ENCODE results near the gene NIPBL. TPM values are rescaled to one million over a fixed set of nuclear protein-coding genes. Genes with fewer than 3 reads are reported as not detected.

NIPBL gene
- total and polyA plus RNA-seq, 10 of the 15 experiments (the other 5 are each of a cell fraction or from before 2014, with no cell fraction given): 10.4 to 50.4 (median 20.2) TPM

DNA sequence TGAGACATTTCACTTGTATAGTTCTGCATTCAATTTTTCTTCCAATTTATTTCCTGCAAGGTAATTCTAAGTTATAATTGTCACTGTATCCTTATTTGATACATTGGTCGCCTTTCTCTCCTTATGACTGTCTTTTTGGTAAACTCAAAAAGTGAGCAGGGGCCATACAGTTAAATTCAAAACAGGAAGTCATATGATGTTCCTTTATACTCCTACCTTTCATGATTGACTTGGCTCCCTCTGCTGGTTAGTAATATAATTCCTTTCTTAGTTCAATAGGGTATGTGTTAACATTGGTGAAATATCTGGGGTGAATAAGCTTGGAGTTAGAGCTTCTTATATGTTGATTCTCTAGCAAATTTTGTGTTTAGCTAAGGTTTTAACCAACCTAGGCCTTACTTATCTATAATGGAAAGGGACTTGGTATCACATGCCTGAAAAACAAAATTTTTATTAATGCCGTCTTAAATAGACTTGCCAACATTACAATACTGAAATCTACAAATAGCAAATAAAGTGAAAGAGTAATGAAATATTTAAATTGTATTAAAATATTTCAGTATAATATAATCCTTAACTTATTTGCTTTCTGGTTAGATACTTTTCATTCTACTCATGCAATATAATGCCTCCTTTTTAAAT, 6.0 kb upstream of the NIPBL start:
- RAD21 ChIA-PET (ENCODE audit: unreplicated experiment): interaction anchor here (0.5 to 1.9 kb wide), 15 partner anchors 75 to 629 kb away, joined by 3 to 14 read pairs (median 4); partner anchors contain the start of gene NADK2
- TF ChIP-seq RELB (IDR thresholded peaks at IDR 0.05; ENCODE audit: low read depth) (peak; percentile 42; the same call in 1 of the 2 replicates), BHLHE40 (IDR thresholded peaks at IDR 0.05; ENCODE audit: borderline replicate concordance in 1 of 2, low read depth in 2 of 2, low read length in 1 of 2) (0 out of 4 replicates have a peak, but pooled peaks of 1 of the 2 experiments have one; percentile 10), SPI1 (IDR thresholded peaks at IDR 0.05; ENCODE audit: borderline replicate concordance, insufficient read depth, low read depth, low read length) (peak; percentile 76; the same call in 1 of the 2 replicates), NFIC (IDR thresholded peaks at IDR 0.05; ENCODE audit: low read depth, low read length) (0 out of 2 replicates have a peak, but pooled peaks have one; percentile 32), RAD21 (IDR thresholded peaks at IDR 0.05; ENCODE audit: insufficient read depth, low read depth, low read length) (peak; percentile 59)
- TF ChIP-seq, protein P1, sequence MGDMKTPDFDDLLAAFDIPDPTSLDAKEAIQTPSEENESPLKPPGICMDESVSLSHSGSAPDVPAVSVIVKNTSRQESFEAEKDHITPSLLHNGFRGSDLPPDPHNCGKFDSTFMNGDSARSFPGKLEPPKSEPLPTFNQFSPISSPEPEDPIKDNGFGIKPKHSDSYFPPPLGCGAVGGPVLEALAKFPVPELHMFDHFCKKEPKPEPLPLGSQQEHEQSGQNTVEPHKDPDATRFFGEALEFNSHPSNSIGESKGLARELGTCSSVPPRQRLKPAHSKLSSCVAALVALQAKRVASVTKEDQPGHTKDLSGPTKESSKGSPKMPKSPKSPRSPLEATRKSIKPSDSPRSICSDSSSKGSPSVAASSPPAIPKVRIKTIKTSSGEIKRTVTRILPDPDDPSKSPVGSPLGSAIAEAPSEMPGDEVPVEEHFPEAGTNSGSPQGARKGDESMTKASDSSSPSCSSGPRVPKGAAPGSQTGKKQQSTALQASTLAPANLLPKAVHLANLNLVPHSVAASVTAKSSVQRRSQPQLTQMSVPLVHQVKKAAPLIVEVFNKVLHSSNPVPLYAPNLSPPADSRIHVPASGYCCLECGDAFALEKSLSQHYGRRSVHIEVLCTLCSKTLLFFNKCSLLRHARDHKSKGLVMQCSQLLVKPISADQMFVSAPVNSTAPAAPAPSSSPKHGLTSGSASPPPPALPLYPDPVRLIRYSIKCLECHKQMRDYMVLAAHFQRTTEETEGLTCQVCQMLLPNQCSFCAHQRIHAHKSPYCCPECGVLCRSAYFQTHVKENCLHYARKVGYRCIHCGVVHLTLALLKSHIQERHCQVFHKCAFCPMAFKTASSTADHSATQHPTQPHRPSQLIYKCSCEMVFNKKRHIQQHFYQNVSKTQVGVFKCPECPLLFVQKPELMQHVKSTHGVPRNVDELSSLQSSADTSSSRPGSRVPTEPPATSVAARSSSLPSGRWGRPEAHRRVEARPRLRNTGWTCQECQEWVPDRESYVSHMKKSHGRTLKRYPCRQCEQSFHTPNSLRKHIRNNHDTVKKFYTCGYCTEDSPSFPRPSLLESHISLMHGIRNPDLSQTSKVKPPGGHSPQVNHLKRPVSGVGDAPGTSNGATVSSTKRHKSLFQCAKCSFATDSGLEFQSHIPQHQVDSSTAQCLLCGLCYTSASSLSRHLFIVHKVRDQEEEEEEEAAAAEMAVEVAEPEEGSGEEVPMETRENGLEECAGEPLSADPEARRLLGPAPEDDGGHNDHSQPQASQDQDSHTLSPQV (IDR thresholded peaks at IDR 0.05): peak; percentile 62; the same call in 1 of the 2 replicates
- TF ChIP-seq, protein P2, sequence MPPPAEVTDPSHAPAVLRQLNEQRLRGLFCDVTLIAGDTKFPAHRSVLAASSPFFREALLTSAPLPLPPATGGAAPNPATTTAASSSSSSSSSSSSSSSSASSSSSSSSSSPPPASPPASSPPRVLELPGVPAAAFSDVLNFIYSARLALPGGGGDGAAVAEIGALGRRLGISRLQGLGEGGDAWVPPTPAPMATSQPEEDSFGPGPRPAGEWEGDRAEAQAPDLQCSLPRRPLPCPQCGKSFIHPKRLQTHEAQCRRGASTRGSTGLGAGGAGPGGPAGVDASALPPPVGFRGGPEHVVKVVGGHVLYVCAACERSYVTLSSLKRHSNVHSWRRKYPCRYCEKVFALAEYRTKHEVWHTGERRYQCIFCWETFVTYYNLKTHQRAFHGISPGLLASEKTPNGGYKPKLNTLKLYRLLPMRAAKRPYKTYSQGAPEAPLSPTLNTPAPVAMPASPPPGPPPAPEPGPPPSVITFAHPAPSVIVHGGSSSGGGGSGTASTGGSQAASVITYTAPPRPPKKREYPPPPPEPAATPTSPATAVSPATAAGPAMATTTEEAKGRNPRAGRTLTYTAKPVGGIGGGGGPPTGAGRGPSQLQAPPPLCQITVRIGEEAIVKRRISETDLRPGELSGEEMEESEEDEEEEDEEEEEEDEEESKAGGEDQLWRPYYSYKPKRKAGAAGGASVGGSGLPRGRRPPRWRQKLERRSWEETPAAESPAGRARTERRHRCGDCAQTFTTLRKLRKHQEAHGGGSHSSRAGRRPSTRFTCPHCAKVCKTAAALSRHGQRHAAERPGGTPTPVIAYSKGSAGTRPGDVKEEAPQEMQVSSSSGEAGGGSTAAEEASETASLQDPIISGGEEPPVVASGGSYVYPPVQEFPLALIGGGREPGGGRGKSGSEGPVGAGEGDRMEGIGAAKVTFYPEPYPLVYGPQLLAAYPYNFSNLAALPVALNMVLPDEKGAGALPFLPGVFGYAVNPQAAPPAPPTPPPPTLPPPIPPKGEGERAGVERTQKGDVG (CRISPR knock-in tag; IDR thresholded peaks at IDR 0.05): no peak
- TF ChIP-seq, protein P3, sequence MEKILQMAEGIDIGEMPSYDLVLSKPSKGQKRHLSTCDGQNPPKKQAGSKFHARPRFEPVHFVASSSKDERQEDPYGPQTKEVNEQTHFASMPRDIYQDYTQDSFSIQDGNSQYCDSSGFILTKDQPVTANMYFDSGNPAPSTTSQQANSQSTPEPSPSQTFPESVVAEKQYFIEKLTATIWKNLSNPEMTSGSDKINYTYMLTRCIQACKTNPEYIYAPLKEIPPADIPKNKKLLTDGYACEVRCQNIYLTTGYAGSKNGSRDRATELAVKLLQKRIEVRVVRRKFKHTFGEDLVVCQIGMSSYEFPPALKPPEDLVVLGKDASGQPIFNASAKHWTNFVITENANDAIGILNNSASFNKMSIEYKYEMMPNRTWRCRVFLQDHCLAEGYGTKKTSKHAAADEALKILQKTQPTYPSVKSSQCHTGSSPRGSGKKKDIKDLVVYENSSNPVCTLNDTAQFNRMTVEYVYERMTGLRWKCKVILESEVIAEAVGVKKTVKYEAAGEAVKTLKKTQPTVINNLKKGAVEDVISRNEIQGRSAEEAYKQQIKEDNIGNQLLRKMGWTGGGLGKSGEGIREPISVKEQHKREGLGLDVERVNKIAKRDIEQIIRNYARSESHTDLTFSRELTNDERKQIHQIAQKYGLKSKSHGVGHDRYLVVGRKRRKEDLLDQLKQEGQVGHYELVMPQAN (conservative IDR thresholded peaks at IDR 0.05): no peak

More for the DNA sequence above, 6.0 kb upstream of the NIPBL start:
- ATAC-seq: peak; percentile 79
- ChIA-PET CTCF (interaction anchor here (0.6 to 4.5 kb wide), 24 partner anchors 9 to 184 kb away, joined by 3 to 47 read pairs (median 4); no protein-coding TSS in a partner anchor), POLR2A (no interaction called here), SMC1A (ENCODE audit: uncharacterized antibody, unreplicated experiment) (interaction anchor here (0.6 to 3.8 kb wide), 15 partner anchors 10 to 182 kb away, joined by 3 to 20 read pairs (median 4); no protein-coding TSS in a partner anchor)
- no TSS peak for BruUV-seq (replicated peaks)
- no peak for DNase-seq (ENCODE audit: low read depth, low spot score)
- intact Hi-C loops (cut with micrococcal nuclease; ENCODE audit: unreplicated experiment) (loop anchor here (1.0 to 10.0 kb wide), 3 partner anchors 131 to 716 kb away; partner anchors contain the start of genes LMBRD2, NUP155, SKP2 and WDR70), in situ Hi-C loops (cut with MboI) (loop anchor here (5.0 kb wide), 1 partner anchor 133 kb away; no protein-coding TSS in a partner anchor)
- no peak overlapping the region for H2AFZ ChIP-seq (ENCODE audit: control insufficient read depth, low read depth, low read length)
- H3K4me2 ChIP-seq (ENCODE audit: control insufficient read depth, insufficient read depth): no peak overlapping the region
- no peak overlapping the region for H3K4me3 ChIP-seq
- H3K4me1 ChIP-seq (ENCODE audit: control insufficient read depth, insufficient read depth, low read length): peaks cover 7% of the 10 kb centered on the region; the same call in 1 of the 2 replicates
- H4K20me1 ChIP-seq (ENCODE audit: control insufficient read depth, insufficient read depth): no peaks in the 10 kb centered on the region
- 50% methylated on average over 2 of the region's 2 CpGs for WGBS (ENCODE audit: insufficient coverage, insufficient replicate concordance, low lambda C conversion rate, missing lambda C conversion rate)
- no peak overlapping the region for H3K9ac ChIP-seq (ENCODE audit: control insufficient read depth, insufficient read depth, low read length)
- peak; percentile 64 for FAIRE-seq
- peaks cover 48% of the 10 kb centered on the region for H3K79me2 ChIP-seq (ENCODE audit: control insufficient read depth, insufficient read depth, low read length)
- no peak overlapping the region for H3K27ac ChIP-seq (ENCODE audit: control insufficient read depth, insufficient read depth)
- H3K27me3 ChIP-seq (replicated peaks in 1 of 2; ENCODE audit: control insufficient read depth in 2 of 2, insufficient read depth in 2 of 2, low read length in 1 of 2): no peaks in the 10 kb centered on the region
- H3K36me3 ChIP-seq (ENCODE audit: control insufficient read depth in 2 of 2, insufficient read depth in 2 of 2, low read length in 1 of 2): no peaks in the 10 kb centered on the region; a peak in 1 of 4 replicates
- H3K9me3 ChIP-seq (replicated peaks; ENCODE audit: control insufficient read depth, insufficient read depth, low read length): no peaks in the 10 kb centered on the region
